ENCODE measurements around the gene DAPK1.

- TF ChIP-seq CTCF (IDR thresholded peaks at IDR 0.05; ENCODE audit: poor library complexity): no peak
- no peak for TF ChIP-seq EZH2phosphoT487 (IDR thresholded peaks at IDR 0.05; ENCODE audit: low read depth, severe bottlenecking, unreplicated experiment)
Measured at GRCh38 chr9:87540444-87541105, 42.9 kb downstream of the DAPK1 start.
